WERI-Rb-1 (cell line): ENCODE results near the gene CLEC4C.
"Not testable (repeated sequence)": the region's sequence is repeated elsewhere in the genome, so short reads cannot be mapped to it uniquely, and the experiment has no call there.

Source experiments
- DNase-seq: peaks from one replicate; pipeline ENCODE4 v3.0.0-alpha.2; 2020
- H3K27ac ChIP-seq: fragments of 250-450 bp; sonication (Bioruptor Pico); 2 replicates; pipeline ENCODE4 v1.5.1; 2020; ENCODE audit warnings: mild to moderate bottlenecking, moderate library complexity
- H3K27me3 ChIP-seq: fragments of 250-450 bp; sonication (Bioruptor Pico); 2 replicates; pipeline ENCODE4 v1.5.1; 2021; ENCODE audit warnings: mild to moderate bottlenecking, low read depth, moderate library complexity; ENCODE audit not compliant: insufficient read depth, severe bottlenecking
- H3K36me3 ChIP-seq: fragments of 250-450 bp; sonication (Bioruptor Pico); 2 replicates; pipeline ENCODE4 v1.5.1; 2020; ENCODE audit warnings: mild to moderate bottlenecking, moderate library complexity
- H3K4me3 ChIP-seq: 2 replicates; pipeline ENCODE4 v1.5.1; 2011; ENCODE audit warnings: low read depth, mild to moderate bottlenecking, control low read depth, low read length
- H3K9me3 ChIP-seq: fragments of 250-450 bp; sonication (Bioruptor Pico); 2 replicates; pipeline ENCODE4 v1.5.1; 2021; ENCODE audit warnings: mild to moderate bottlenecking, moderate library complexity; ENCODE audit not compliant: severe bottlenecking
- TF ChIP-seq, protein P1 (sequence below): IDR thresholded peaks from 2 replicates; pipeline ENCODE4 v1.5.1; 2011; ENCODE audit warnings: low read depth, mild to moderate bottlenecking, control low read depth, inconsistent platforms, low read length

The CLEC4C gene

DNA sequence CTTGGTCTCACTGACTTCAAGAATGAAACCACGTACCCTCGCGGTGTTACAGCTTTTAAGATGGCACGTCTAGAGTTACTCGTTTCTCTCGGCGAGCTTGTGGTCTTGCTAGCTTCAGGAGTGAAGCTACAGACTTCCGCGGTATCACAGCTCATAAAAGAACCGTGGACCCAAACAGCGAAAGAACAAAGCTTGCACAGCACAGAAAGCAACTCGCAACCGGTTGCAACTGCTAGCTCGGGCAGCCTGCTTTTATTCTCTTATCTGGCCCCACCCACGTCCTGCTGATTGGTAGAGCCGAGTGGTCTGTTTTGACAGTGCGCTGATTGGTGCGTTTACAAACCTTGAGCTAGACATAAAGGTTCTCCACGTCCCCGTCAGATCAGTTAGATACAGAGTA, 4.2 kb upstream of the CLEC4C start:
- TF ChIP-seq, protein P1, sequence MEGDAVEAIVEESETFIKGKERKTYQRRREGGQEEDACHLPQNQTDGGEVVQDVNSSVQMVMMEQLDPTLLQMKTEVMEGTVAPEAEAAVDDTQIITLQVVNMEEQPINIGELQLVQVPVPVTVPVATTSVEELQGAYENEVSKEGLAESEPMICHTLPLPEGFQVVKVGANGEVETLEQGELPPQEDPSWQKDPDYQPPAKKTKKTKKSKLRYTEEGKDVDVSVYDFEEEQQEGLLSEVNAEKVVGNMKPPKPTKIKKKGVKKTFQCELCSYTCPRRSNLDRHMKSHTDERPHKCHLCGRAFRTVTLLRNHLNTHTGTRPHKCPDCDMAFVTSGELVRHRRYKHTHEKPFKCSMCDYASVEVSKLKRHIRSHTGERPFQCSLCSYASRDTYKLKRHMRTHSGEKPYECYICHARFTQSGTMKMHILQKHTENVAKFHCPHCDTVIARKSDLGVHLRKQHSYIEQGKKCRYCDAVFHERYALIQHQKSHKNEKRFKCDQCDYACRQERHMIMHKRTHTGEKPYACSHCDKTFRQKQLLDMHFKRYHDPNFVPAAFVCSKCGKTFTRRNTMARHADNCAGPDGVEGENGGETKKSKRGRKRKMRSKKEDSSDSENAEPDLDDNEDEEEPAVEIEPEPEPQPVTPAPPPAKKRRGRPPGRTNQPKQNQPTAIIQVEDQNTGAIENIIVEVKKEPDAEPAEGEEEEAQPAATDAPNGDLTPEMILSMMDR = no peak
- H3K9me3 ChIP-seq = no peaks in the 10 kb centered on the region
- H3K27ac ChIP-seq = no peak overlapping the region
- H3K36me3 ChIP-seq = no peaks in the 10 kb centered on the region
- DNase-seq = no peak
- H3K27me3 ChIP-seq = no peaks in the 10 kb centered on the region
- H3K4me3 ChIP-seq = no peak overlapping the region

DNA sequence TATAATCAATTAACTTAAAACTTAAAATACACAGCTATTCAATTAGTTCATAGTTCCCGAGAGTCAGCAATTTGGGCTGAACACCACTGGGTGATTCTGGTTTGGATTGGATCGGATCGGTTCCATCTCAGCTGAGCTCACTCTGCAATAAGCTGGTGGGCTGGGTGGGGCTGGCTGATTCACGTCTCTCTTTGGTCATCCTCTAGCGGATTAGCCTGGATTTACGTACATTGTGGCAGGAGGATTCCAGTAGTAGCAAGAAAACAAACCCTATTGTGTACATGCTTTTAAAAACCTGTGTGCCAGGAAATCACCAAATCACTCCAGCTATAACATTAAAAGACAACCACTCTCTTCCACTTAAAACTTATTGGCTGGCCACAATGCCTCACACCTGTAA, 3.2 kb upstream of the CLEC4C start:
- peak; percentile 26 for DNase-seq
- Histone ChIP-seq H3K9me3 (no peaks in the 10 kb centered on the region), H3K27ac (no peak overlapping the region), H3K27me3 (no peaks in the 10 kb centered on the region), H3K4me3 (no peak overlapping the region), H3K36me3 (no peaks in the 10 kb centered on the region)
- TF ChIP-seq, protein P1 = no peak

DNA sequence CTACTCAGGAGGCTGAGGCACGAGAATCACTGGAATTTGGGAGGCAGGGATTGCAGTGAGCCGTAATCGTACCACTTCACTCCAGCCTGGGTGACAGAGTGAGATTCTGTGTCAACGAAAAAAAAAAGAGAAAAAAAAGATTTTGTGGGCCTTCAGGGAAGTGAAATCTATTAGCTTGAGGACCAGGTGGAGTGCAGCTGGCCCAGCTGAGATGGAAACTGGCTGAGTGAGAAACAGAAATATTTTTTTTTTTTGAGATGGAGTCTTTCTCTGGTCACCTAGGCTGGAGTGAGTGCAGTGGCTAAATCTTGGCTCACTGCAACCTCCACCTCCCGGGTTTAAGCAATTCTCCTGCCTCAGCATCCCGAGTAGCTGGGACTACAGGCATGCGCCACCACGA, 2.3 kb upstream of the CLEC4C start:
- DNase-seq = no peak

DNA sequence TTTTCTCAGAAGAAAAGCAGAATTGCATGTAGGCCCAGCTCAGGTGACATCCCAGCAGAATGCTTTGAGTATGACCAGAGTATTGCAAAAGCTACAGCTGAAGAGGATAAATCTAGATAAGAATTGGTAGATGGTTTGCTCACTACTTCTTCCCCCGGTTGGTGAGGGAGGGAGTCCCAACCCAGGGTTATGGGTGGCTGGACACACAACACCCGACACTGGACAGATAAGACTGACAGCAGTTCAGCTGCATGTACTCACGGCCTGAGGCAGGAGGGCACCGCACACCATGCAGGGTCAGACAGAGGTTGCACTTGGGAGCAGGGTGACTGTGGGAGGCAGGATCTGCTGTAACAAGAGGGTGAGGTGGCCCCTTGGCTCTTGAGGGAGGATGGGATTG, 1.7 kb upstream of the CLEC4C start:
- no peak for DNase-seq
- no peak overlapping the region for H3K4me3 ChIP-seq
- TF ChIP-seq, protein P1 = no peak
- H3K9me3 ChIP-seq = peaks cover under 1% of the 10 kb centered on the region
- no peaks in the 10 kb centered on the region for H3K27me3 ChIP-seq
- no peak overlapping the region for H3K27ac ChIP-seq
- no peaks in the 10 kb centered on the region for H3K36me3 ChIP-seq

More for the DNA sequence above, 2.3 kb upstream of the CLEC4C start:
- H3K9me3 ChIP-seq = no peaks in the 10 kb centered on the region
- no peaks in the 10 kb centered on the region for H3K27me3 ChIP-seq
- no peak overlapping the region for H3K27ac ChIP-seq
- H3K4me3 ChIP-seq = no peak overlapping the region
- TF ChIP-seq, protein P1 = no peak
- H3K36me3 ChIP-seq = no peaks in the 10 kb centered on the region

DNA sequence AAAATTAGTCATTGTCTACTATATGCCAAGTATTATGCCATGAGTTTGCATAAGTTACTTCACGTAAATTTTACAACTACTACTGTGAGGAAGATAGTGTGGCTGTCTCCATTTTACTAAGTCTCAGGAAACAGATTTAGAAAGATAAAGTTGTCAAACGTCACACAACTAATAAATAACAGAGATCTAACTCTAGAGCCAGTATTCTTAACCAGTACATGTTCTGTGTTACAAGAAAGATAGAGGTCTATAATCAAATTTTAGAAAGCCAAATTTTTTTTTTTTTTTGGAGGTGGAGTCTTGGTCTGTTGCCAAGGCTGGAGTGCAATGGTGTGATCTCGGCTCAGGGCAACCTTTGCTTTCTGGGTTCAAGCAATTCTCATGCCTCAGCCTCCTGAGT, 14.2 kb downstream of the CLEC4C start:
- H3K27ac ChIP-seq = no peak overlapping the region
- H3K27me3 ChIP-seq = no peaks in the 10 kb centered on the region
- no peak overlapping the region for H3K4me3 ChIP-seq
- DNase-seq = no peak
- no peaks in the 10 kb centered on the region for H3K9me3 ChIP-seq
- no peaks in the 10 kb centered on the region for H3K36me3 ChIP-seq
- TF ChIP-seq, protein P1 = no peak

DNA sequence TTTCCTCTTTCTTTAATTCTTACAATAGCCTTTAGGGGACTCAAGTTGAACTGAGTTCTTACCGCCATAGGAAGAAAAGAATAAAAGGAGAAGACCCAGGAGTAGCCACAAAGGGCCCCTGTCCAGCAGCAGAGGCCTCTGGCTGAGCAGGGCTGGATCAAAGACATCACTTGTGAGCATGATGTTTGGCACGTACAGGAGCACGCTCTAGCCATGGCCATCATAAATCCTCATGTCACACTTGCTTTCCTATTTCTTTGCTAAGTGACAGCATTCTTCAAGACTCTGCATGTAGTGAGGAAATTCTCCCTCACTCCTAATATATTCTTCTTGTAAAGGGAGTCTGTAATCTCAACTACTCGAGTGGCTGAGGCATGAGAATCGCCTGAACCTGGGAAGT, 15.7 kb downstream of the CLEC4C start:
- no peaks in the 10 kb centered on the region for H3K27me3 ChIP-seq
- TF ChIP-seq, protein P1 = no peak
- no peak overlapping the region for H3K27ac ChIP-seq
- no peaks in the 10 kb centered on the region for H3K36me3 ChIP-seq
- DNase-seq = no peak
- H3K4me3 ChIP-seq = no peak overlapping the region
- no peaks in the 10 kb centered on the region for H3K9me3 ChIP-seq

DNA sequence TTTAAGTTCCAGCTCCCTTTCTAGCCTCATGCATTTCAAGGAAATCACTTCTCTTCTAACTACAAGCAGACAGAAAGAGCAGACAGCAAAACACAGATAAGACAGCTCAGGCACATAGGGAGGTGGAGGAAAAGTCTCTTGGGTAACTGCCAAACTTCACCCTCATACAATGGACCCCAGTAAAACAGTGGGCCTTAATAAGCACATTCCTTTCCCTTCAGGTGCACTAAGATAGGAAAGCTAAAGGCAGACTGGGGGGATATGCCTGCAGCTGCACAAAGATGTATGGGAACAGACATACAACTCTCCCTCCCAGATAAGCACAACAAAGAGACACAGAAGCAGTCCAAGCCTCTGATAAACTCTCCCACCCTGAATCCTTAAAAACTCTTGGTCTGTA, 16.2 kb downstream of the CLEC4C start:
- not testable (repeated sequence) for H3K27ac ChIP-seq, DNase-seq, H3K9me3 ChIP-seq, H3K27me3 ChIP-seq, H3K4me3 ChIP-seq, H3K36me3 ChIP-seq
